Measurements from ENCODE around the gene MYO15B.

Gene MYO15B

GRCh38 chr17:75632863-75633485, 45.4 kb downstream of the MYO15B start, which contains the start of gene SMIM5:
SMIM5 (plus strand) TSS chr17:75633434; CDS start chr17:75640202, 6,768 bp downstream.
- Histone ChIP-seq H3K4me3 (ENCODE audit: low read length) (no peak within 1 kb of the TSS), H3K9me2 (replicated peaks; ENCODE audit: control insufficient read depth, low read length) (no peaks in the 10 kb centered on the region), H3K4me2 (ENCODE audit: low read length) (peak within 1 kb of the TSS; percentile 37), H3K79me2 (ENCODE audit: control insufficient read depth, low read length) (no peaks in the 10 kb centered on the region; the same call in 1 of the 2 replicates), H3K4me1 (ENCODE audit: control insufficient read depth, low read length) (peaks cover 21% of the 10 kb centered on the region), H3K27me3 (ENCODE audit: control insufficient read depth, low read length) (no peaks in the 10 kb centered on the region), H3F3A (ENCODE audit: control insufficient read depth, insufficient read depth) (no peaks in the 10 kb centered on the region), H3K27ac (ENCODE audit: low read depth, low read length) (no peak within 1 kb of the TSS), H4K20me1 (ENCODE audit: control insufficient read depth, insufficient read depth, low read depth, low read length) (no peaks in the 10 kb centered on the region), H3K9me3 (ENCODE audit: control insufficient read depth, insufficient read depth, low read length) (no peaks in the 10 kb centered on the region), H3K36me3 (ENCODE audit: control insufficient read depth, low read length) (peaks cover 54% of the 10 kb centered on the region)
- TF ChIP-seq EZH2phosphoT487 (IDR thresholded peaks at IDR 0.05; ENCODE audit: borderline replicate concordance, low read length) = no peak
- TF ChIP-seq, protein P1, sequence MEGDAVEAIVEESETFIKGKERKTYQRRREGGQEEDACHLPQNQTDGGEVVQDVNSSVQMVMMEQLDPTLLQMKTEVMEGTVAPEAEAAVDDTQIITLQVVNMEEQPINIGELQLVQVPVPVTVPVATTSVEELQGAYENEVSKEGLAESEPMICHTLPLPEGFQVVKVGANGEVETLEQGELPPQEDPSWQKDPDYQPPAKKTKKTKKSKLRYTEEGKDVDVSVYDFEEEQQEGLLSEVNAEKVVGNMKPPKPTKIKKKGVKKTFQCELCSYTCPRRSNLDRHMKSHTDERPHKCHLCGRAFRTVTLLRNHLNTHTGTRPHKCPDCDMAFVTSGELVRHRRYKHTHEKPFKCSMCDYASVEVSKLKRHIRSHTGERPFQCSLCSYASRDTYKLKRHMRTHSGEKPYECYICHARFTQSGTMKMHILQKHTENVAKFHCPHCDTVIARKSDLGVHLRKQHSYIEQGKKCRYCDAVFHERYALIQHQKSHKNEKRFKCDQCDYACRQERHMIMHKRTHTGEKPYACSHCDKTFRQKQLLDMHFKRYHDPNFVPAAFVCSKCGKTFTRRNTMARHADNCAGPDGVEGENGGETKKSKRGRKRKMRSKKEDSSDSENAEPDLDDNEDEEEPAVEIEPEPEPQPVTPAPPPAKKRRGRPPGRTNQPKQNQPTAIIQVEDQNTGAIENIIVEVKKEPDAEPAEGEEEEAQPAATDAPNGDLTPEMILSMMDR (IDR thresholded peaks at IDR 0.05; ENCODE audit: low read depth, low read length, poor library complexity, severe bottlenecking) = peak; percentile 91

- no peaks in the 10 kb centered on the region for H3F3A ChIP-seq (ENCODE audit: control insufficient read depth, insufficient read depth)
- no peak for TF ChIP-seq EZH2phosphoT487 (IDR thresholded peaks at IDR 0.05; ENCODE audit: borderline replicate concordance, low read length)
- TF ChIP-seq, protein P1 (IDR thresholded peaks at IDR 0.05; ENCODE audit: low read depth, low read length, poor library complexity, severe bottlenecking) = no peak
- peaks cover 49% of the 10 kb centered on the region for H3K36me3 ChIP-seq (ENCODE audit: control insufficient read depth, low read length)
- H3K9me3 ChIP-seq (ENCODE audit: control insufficient read depth, insufficient read depth, low read length) = no peaks in the 10 kb centered on the region
- no peaks in the 10 kb centered on the region; the same call in 1 of the 2 replicates for H3K79me2 ChIP-seq (ENCODE audit: control insufficient read depth, low read length)
- no peak overlapping the region for H3K27ac ChIP-seq (ENCODE audit: low read depth, low read length)
- H3K9me2 ChIP-seq (replicated peaks; ENCODE audit: control insufficient read depth, low read length) = no peaks in the 10 kb centered on the region
- peaks cover 21% of the 10 kb centered on the region for H3K4me1 ChIP-seq (ENCODE audit: control insufficient read depth, low read length)
- H3K4me2 ChIP-seq (ENCODE audit: low read length) = peak overlapping the region; percentile 37
- no peaks in the 10 kb centered on the region for H4K20me1 ChIP-seq (ENCODE audit: control insufficient read depth, insufficient read depth, low read depth, low read length)
- no peak overlapping the region for H3K4me3 ChIP-seq (ENCODE audit: low read length)
- no peaks in the 10 kb centered on the region for H3K27me3 ChIP-seq (ENCODE audit: control insufficient read depth, low read length)
These were observed 46.1 kb downstream of the MYO15B start for GRCh38 chr17:75633486-75634375.

- Histone ChIP-seq H4K20me1 (ENCODE audit: control insufficient read depth, insufficient read depth, low read depth, low read length) (no peaks in the 10 kb centered on the region), H3K4me1 (ENCODE audit: control insufficient read depth, low read length) (peaks cover 21% of the 10 kb centered on the region), H3K36me3 (ENCODE audit: control insufficient read depth, low read length) (peaks cover 42% of the 10 kb centered on the region), H3K9me2 (replicated peaks; ENCODE audit: control insufficient read depth, low read length) (no peaks in the 10 kb centered on the region), H3K27ac (ENCODE audit: low read depth, low read length) (no peak overlapping the region), H3K27me3 (ENCODE audit: control insufficient read depth, low read length) (no peaks in the 10 kb centered on the region), H3K9me3 (ENCODE audit: control insufficient read depth, insufficient read depth, low read length) (no peaks in the 10 kb centered on the region), H3K79me2 (ENCODE audit: control insufficient read depth, low read length) (no peaks in the 10 kb centered on the region; the same call in 1 of the 2 replicates), H3K4me3 (ENCODE audit: low read length) (no peak overlapping the region), H3F3A (ENCODE audit: control insufficient read depth, insufficient read depth) (no peaks in the 10 kb centered on the region), H3K4me2 (ENCODE audit: low read length) (no peak overlapping the region)
- TF ChIP-seq EZH2phosphoT487 (IDR thresholded peaks at IDR 0.05; ENCODE audit: borderline replicate concordance, low read length) = no peak
- TF ChIP-seq, protein P1 (IDR thresholded peaks at IDR 0.05; ENCODE audit: low read depth, low read length, poor library complexity, severe bottlenecking) = no peak
These were observed 46.8 kb downstream of the MYO15B start for GRCh38 chr17:75634376-75634740.

All from DOHH2 (cell line).